ACHN (cell line): ENCODE measurements around the gene LEUTX.
"Not testable (repeated sequence)": the region's sequence is repeated elsewhere in the genome, so short reads cannot be mapped to it uniquely, and the experiment has no call there.

Source experiments
- DNase-seq: peaks from one replicate; pipeline ENCODE4 v3.0.0-alpha.2; 2015
- in situ Hi-C: cut with HindIII; loops from 2 replicates; pipeline ENCODE4 v1.10.0; 2017; ENCODE audit warnings: low sequenced_read_pairs, low pct_ligation_motif_present, low pct_unique_long_range_greater_than_20kb

The LEUTX gene

GRCh38 chr19:39765091-39766076 lies 13.3 kb upstream of the LEUTX start:
- peak; percentile 45 for DNase-seq
- in situ Hi-C loops = no loop called here

- DNase-seq = no peak
- in situ Hi-C loops = no loop called here
Observed at GRCh38 chr19:39768334-39768733, 10.3 kb upstream of the LEUTX start.

- no peak for DNase-seq
- in situ Hi-C loops = no loop called here
Observed at GRCh38 chr19:39768786-39769185, 9.9 kb upstream of the LEUTX start.

DNA sequence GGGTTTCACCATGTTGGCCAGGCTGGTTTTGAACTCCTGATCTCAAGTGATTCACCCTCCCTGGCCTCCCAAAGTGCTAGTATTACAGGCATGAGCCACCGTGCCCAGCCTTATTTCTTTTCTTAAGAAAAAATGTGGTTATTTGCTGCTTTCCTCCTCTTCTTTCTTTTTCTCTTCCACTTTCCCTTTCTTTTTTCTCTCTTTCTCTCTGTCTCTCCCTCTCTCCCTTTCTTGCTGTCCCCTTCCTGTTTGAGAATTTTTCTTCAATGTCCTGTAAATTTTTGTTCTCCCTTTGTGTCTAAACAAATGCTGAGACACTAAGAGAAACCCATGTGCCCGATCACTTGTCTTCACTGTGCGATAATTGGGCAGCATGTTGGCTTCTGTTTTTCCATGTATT lies 2.2 kb downstream of the LEUTX start:
- no peak for DNase-seq
- in situ Hi-C loops = no loop called here

GRCh38 chr19:39788244-39788643 lies 9.6 kb downstream of the LEUTX start:
- in situ Hi-C loops = no loop called here
- no peak for DNase-seq

- DNase-seq = peak; percentile 65
- in situ Hi-C loops = no loop called here
Observed at GRCh38 chr19:39792999-39793546, 14.4 kb downstream of the LEUTX start.

DNA sequence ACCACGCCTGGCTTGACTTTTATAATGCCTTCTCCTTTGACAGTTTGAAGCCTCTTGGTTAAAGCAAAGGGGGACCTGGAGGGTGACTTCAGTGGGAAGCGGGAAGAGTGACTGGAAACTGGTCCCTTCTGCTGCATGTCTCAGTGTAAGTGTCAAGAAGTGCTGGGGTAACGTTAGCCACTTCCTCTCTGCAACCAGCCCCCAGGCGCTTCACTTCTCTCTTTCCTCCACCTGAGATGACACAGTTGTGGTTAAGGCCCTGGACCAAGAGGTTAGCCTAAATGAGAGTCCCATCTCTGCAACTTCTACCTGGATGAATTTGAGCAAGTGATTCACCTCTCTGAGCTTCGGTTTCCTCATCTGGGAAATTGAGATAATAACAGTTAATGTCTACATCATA lies 16.3 kb downstream of the LEUTX start:
- no peak for DNase-seq
- in situ Hi-C loops = no loop called here

GRCh38 chr19:39796000-39796498 lies 17.4 kb downstream of the LEUTX start:
- in situ Hi-C loops = no loop called here
- DNase-seq = no peak

DNA sequence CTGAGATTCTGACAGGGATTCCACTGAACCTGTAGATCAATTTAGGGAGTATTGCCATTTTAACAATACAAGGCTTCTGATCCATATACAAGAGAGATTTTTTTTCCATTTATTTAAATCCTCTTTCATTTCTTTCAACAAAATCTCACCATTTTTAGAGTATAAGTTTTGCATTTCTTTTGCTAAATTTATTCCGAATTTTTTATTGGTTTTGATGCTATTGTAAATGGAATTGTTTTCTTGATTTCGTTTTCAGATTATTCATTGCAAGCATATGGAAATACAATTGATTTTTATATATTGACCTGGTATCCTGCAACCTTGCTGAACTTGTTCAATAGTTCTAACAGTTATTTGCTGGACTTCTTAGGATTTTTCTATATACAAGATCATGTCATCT lies 18.4 kb downstream of the LEUTX start:
- no peak for DNase-seq
- in situ Hi-C loops = no loop called here

DNA sequence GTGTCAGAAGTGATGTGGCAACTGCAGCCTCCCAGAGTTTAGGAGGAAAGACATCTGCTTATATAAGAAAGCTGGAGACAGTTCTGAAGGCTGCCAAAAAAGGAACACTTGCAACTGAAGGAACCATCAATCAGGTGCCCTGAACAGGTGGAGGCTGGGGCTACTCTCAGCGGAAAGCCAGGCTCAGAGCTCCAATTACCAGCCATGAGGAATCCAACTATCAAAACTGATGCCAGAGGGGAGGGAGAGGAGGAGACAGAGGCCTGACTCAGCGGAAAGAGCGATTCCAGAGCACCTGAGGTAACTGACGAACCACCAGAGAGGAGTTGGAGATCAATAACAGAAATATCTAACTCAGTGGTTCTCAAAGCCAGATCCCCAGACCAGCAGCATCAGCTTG lies 24.3 kb downstream of the LEUTX start:
- DNase-seq = no peak
- in situ Hi-C loops = no loop called here

- in situ Hi-C loops = no loop called here
- no peak for DNase-seq
Observed at GRCh38 chr19:39805104-39805503, 26.4 kb downstream of the LEUTX start.

DNA sequence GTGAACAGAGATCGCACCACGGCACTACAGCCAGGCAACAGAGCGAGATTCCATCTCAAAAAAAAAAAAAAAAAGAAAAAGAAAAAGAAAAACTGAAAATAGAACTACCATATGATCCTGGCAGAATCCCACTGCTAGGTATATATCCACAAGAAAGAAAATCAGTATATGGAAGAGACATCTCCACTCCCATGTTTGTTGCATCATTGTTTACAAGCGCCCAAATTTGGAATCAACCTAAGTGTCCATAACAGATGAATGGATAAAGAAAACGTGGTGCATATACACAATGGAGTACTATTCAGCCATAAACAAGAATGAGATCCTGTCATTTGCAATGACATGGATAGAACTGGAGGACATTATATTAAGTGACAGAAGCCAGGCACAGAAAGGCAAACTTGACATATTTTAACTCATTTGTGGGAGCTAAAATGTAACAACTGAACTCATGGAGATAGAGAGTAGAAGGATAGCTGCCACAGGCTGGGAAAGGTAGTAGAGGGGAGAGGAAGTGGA lies 29.3 kb downstream of the LEUTX start:
- in situ Hi-C loops = no loop called here
- DNase-seq = no peak

DNA sequence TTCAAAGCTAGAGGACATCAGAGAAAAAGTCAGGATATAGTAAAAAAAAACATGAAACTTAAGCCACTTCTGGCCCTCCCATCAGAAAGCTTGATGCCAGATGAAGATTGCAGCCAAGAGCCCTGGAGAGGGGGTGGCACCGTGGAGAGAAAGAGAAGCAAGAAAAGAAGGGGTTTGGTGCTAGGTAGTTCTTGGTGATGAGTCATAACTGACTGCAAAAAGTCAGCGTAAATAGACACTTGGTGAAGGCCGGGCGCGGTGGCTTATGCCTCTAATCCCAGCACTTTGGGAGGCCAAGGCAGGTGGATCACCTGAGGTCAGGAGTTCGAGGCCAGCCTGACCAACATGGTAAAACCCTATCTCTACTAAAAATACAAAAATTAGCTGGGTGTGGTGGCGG lies 30.0 kb downstream of the LEUTX start:
- in situ Hi-C loops, DNase-seq: not testable (repeated sequence)

DNA sequence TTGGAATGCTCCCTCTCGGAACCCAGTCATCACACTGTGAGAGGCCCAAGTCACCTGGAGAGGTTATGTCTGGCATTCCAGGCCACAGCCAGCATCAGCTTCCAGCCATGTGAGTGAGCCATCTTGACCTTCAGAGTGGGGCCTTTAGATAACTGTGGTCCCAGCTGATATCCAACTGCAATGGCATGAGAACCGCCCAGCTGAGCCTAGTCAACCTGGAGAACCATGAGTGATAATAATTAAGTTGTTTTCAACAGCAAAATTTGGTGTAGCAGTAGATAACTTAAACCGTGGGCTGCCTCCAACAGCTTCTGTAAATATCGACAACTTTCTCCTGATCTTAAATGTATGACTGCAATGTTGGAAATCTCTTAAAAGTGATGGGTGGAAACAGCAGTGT lies 30.7 kb downstream of the LEUTX start:
- in situ Hi-C loops = no loop called here
- DNase-seq = no peak

GRCh38 chr19:39810424-39810823 lies 31.8 kb downstream of the LEUTX start:
- in situ Hi-C loops = no loop called here
- DNase-seq = no peak

DNA sequence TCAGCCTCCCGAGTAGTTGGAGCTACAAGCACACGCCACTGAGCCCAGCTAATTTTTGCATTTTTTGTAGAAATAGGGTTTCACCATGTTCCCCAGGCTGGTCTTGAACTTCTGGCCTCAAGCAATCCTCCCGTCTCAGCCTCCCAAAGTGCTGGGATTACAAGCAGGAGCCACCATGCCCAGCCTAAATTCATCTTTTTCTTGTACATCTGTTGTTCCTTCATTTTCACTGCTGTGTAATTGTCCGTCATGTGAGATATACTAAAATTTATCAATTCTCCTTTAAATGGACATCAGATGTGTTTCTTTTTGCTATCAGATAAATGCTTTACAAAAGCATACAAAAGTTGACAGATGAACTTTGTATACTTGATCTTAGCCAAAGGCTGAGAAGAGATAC lies 32.4 kb downstream of the LEUTX start:
- DNase-seq = no peak
- in situ Hi-C loops = no loop called here

GRCh38 chr19:39813264-39813993 lies 34.8 kb downstream of the LEUTX start:
- DNase-seq = no peak
- in situ Hi-C loops = no loop called here

GRCh38 chr19:39814111-39814510 lies 35.5 kb downstream of the LEUTX start:
- in situ Hi-C loops, DNase-seq: not testable (repeated sequence)

- DNase-seq = no peak
- in situ Hi-C loops = no loop called here
Observed at GRCh38 chr19:39814595-39814994, 35.9 kb downstream of the LEUTX start.
